HG03095 (cell line): Measurements from ENCODE around the gene ST3GAL3.

Experiments used
- ATAC-seq: cut with Tn5 transposase; IDR thresholded peaks from one replicate; pipeline ENCODE4 v1.9.1; 2021; ENCODE audit warnings: moderate library complexity; ENCODE audit not compliant: unreplicated experiment

Gene ST3GAL3

DNA sequence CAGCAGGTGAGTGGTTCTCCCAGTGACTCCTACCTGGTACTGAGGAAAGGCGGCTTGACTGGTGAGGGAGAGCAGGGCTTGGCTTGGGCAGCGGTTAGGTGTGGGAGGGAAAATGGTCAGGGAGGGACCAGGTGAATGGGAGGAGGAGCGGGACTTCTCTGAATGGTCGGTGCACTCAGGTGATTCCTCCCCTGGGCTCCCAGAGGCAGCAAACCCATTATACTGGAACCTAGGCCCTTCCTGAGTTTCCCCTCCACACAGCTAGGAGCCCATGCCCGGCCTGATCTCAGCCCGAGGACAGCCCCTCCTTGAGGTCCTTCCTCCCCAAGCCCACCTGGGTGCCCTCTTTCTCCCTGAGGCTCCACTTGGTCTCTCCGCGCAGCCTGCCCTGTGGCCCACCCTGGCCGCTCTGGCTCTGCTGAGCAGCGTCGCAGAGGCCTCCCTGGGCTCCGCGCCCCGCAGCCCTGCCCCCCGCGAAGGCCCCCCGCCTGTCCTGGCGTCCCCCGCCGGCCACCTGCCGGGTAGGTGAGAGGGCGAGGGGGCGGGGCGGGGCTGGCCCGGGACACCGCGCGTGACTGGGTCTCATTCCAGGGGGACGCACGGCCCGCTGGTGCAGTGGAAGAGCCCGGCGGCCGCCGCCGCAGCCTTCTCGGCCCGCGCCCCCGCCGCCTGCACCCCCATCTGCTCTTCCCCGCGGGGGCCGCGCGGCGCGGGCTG lies 228.5 kb downstream of the ST3GAL3 start:
- no peak for ATAC-seq

DNA sequence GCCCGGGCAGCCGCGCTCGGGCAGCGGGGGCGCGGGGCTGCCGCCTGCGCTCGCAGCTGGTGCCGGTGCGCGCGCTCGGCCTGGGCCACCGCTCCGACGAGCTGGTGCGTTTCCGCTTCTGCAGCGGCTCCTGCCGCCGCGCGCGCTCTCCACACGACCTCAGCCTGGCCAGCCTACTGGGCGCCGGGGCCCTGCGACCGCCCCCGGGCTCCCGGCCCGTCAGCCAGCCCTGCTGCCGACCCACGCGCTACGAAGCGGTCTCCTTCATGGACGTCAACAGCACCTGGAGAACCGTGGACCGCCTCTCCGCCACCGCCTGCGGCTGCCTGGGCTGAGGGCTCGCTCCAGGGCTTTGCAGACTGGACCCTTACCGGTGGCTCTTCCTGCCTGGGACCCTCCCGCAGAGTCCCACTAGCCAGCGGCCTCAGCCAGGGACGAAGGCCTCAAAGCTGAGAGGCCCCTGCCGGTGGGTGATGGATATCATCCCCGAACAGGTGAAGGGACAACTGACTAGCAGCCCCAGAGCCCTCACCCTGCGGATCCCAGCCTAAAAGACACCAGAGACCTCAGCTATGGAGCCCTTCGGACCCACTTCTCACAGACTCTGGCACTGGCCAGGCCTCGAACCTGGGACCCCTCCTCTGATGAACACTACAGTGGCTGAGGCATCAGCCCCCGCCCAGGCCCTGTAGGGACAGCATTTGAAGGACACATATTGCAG lies 229.3 kb downstream of the ST3GAL3 start:
- ATAC-seq = no peak

DNA sequence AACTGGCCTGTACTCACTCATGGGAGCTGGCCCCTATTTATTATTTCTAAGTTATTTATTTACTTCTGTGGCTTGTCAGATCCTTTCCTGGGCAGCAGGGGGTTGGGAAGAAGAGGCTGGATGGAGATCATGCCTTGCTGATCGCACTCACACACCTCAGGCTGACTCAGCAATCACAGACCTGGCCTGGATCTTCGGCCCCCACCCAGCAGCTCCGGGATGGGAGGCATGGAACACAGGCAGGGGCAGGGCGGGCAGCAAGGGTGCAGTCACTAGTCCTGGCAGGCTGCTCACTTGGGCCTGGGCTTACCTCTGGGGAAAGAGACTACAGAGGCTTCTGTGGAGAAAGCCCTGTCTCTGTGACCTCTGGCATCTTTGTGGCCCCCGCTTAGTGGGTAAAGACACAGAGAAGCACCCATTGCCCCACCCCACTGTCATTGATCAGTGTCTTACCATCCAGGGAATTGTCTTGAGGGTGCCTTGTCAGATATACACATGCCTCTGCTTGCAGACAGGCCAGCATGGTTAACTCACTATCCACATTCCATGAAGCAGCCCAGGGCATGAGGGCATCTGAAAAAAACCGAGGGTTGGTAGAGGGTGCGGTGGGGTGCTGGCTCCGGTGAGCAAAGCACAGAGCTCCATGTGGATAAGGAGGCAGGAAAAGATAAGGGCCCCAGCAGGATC lies 230.0 kb downstream of the ST3GAL3 start:
- ATAC-seq = no peak

DNA sequence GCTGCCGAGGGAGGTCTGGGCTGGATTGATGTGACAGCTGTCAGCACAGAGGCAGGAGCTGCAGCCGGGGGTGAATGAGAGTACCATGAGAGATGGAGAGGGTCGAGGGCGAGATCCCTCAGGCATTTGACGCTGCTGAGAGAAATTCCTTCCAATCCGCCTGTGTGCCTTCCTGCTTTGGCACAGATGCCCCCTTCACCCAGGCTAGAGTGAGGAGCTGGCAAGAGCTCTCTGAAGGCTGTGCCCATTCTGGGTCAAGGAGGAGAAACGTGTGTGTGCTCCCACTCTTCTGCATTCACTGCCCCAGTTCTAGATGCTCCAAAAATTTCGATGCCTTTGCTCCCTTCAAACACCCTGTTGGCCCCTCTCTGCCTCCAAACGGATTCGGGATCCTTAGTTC lies 231.0 kb downstream of the ST3GAL3 start:
- ATAC-seq = no peak

DNA sequence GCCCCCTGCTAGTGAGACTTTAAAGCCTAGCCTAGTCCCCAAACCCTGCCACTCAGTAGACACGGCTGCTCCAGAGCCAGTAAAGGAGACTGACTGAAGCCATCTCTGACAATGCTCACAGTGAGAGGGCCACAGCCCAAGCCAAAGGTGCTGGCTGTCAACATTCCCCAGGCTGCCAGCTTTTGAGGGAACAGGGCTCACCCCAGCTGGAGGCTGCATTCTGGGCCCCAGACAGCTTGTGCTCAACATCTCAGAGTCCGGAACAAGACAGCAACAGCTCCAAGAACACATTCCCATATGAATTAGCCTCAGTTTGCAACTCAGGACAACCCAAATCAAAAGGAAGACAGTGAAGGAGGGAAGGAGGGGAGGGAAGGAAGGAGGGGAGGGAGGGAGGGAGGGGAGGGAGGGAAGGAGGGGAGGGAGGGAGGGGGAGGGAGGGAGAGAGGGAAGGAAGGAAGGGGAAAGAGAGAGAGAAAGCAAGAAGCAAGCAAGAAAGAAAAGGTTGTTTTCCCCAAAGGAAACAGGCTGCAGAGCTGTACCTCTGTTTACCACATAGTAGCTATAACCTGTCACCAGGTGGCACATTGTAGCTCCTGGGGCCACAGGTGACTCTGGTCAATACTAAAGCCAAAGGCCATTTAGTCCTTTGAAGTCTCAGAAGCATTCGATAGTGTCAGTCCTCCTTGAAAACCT lies 231.7 kb downstream of the ST3GAL3 start:
- no peak for ATAC-seq

DNA sequence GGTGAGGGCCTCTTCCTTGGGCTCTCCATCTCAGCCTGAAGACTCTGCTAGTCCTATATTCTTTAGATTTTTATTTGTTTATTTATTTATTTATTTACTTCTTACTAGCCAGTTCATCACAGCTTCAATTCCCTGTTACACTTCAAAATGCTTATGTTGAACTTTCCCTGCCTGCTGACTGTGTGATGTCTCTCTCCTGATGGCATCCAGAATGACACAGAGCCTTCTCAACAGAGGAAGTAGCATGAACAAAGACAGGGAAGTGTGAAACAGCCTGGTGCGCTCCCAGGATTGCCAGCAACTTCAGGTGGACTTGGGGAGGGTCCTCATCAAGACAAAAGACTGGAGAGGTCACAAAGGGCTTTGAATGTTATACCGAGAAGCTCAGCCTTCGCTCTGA lies 235.1 kb downstream of the ST3GAL3 start:
- no peak for ATAC-seq

DNA sequence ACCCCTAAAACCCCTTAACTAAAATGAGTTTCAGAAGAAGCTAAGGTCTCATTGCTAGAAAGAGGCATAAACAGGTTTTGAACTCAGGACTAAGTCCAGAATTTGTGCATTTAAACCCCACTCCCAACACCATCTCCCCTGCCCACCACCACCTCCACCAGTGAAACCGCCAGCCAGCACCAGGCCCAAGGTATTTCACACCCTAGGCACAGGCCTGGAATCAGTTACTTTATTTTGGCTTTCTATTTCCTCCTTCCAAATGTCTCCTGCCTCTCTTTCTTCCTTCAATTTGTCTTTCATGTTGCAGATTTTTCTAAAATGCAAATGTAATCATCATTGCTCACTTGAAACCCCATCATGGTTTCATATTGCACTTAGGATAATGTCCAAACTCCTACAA lies 237.5 kb downstream of the ST3GAL3 start:
- no peak for ATAC-seq

DNA sequence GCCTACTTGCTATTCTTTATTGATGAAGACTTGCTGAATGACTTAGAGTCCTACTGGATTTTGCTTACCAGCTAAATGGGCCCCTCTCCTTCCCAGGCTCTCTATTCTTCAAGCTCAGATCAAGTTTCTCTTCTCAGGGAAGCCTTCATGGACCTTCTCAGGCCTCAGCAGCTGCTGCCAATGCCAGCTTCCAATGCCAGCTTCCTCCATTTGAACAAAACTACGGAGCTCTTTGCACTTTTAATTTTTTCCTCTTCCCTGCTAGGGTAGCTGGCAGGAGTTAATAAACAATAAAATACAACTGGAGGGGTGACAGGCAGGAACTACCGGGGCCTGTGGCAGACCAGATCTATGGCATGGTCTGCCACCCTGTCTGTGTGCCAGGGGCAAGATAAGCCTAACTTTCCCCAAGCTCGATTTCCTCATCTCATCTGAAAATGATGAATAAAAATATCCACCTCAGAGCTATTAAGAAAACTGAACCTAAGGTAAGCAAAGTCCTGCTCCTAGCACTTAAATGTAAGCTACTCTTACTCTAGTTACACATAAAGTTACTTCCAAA lies 238.4 kb downstream of the ST3GAL3 start:
- no peak for ATAC-seq

DNA sequence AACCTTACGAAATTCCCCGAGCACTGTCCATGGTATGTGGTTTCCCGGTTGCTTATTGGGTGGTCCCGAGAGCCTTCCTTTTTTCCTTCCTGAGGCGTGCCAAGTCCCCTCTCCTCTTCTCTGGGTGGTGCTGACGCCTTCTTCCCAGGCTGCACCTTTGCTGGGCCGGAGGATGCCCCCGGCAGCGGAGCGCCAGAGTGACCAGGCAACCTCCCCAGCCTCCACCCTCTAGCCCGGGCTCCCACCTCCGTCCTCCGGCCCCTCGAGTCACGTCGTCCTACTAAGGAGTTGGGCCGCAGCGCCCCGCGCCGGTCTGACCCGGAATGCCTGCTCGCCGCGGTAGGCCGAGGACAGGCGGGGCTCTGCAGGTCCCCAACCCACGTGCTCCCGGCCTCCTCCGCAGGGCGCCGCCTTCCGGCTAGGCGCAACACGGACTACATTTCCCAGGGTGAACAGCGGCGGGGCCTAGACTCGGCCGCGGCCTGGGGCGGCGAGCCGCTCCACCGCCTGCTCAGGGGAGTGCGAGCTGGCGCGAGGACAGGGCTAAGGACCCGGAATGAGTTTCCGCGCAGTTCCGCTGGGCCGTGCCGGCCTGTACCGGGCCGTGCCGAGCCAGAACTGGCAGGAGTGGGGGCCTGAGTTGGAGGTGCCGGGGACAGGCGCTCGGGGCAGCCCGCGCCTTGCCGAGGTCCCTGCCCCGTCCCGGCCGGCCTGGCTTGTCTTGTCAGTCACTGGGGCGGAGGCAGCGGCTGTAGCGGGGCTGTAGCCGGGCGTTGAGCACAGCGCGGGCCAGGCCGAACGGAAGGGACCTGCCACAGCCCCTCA lies 239.1 kb downstream of the ST3GAL3 start, which contains the start of gene IPO13:
IPO13 (plus strand) TSS at position 715 of the 825 bp plus-strand sequence. CDS start 651 bp downstream, outside the sequence.
- ATAC-seq = peak; percentile 94

DNA sequence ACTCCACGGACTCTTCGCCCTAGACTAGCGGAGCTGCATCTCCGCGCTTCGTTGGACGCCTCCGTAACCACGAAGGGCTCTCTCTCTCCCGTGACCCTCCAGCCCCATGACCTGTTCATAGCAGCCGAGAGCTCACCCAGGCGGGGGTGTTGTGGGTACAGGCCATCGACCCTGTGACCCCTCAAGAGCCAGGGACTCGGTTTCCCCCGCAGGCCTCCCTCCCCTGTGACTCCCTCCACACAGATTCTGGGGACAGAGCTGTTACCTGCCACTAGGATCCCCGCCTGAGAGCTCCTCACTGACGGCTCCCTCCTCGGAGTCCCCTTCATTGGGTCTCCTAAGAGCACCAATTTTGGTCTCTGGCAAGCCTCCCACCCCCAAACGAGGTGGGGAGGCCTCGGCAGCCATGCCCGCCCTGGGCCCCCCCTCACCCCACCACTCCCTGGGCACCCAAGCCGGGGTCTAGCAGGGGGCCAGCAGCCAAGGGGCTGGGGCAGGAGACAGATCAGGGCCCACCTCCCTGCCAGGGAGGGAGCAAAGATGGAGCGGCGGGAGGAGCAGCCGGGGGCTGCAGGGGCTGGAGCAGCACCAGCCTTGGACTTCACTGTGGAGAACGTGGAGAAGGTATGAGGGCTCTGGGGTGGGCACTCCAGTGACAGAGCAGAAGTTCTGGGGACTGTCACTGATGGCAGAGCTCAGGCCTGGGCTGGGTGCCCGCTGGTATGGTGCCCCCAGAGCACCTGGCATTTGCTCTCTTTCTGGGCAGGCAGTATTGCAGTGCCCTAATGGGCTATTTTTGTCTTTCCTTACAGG lies 239.9 kb downstream of the ST3GAL3 start:
- no peak for ATAC-seq

DNA sequence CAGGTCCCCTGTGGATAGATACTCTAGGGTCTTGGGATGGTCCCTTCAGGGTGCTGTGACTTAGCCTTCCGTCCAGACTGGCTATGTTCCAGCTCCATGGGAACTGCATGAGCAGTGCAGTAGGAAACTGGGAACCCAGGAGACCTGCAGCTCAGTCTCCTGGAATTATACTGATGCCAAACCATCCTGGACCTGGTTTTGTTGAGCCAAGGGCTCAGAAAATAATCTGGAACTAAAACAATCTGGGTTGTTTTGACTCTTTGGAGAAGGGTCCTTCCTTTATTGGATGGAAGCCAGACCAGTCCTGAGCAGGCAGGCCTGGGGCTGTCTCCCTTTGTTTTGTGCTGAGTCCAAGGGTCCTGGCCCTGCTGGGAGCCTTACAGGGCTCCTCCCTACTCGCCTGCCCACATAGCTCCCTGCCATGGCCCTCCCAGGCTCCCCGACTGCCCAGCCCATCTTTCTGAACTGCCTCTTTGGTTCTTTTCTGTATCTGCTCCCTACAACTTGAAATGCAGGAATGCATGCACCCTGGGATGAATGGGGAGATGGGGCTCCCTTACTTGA lies 240.6 kb downstream of the ST3GAL3 start:
- no peak for ATAC-seq

DNA sequence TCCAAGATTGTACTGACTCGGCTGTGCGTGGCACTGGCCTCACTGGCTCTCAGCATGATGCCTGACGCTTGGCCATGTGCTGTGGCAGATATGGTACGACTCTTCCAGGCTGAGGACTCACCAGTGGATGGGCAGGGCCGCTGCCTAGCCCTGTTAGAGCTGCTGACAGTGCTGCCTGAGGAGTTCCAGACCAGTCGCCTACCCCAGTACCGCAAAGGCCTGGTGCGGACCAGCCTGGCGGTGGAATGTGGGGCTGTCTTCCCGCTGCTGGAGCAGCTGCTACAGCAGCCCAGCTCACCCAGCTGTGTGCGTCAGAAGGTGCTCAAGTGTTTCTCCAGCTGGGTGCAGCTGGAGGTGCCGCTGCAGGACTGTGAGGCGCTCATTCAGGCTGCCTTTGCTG lies 242.3 kb downstream of the ST3GAL3 start:
- no peak for ATAC-seq

DNA sequence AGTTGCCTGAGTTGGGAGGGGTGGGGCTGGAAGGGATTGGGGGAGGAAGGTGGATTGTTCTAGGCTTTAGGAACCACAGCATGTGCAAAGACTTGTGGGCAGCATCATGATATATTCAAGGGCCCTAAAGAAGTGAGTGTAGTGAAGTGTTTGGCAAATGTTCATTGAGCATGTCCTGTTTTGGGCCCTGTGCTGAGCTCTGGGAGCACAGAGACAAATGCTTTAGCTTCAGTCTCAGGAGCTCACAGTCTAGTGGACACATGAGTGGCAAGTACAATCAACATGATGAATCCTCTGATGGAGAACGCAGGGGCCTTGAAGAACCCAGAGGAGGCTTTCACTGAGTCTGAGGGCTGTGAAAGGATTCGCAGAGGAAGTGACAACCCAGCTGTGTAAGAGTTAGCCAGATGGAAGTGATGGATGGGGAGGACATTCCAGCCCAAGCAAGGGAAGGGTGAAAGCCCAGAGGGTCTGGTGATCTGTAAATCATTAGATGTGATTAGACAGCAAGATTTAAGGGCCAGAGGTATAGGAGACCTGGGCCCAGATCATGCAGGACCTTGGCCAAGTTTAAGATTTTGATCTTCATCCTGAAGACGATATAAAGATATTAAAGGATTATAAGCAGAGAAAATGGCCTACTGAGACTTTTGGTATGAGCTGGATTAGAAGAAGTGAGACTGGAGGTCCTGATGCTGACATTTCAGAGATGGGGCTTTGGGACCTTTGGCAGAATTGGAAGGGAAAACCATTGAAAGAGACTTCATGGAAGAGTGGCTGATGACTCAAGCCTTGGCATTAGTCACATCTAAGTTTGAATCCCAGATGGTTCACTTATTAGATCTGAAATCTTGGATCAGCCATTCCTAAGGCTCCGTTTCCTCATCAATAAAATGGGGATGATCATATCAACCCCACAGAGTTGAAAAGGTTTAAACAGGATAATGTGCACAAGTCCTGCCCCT lies 244.0 kb downstream of the ST3GAL3 start:
- ATAC-seq = no peak

DNA sequence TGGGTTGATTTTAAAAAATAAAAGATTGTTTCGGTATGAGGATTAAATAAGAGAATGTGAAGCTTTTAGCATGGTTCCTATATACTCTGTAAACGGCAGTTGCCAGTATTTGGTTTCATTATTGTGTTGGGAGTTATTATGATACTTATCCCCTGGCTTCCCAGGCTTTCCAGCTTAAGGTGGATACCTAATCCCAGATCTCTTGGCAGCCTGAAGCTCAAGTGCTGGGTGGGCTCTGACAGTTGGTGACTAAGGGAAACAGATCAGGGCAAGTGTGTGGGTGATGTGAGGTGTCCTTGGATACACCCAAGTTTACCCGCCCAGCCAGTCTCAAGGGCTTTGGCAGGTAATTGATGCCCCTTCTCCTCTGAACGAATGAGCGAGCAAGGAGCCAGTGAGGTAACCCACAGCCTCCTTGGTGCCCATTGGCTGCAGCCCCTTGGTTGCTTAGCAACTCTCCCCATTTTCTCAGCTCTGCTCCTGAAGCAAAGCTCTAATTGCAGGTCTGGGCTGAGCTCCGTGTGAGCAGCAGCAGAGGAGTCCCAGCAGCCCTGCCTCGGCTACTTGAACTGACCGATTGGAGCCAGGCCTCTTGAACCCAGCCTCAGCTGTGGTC lies 245.5 kb downstream of the ST3GAL3 start:
- no peak for ATAC-seq

DNA sequence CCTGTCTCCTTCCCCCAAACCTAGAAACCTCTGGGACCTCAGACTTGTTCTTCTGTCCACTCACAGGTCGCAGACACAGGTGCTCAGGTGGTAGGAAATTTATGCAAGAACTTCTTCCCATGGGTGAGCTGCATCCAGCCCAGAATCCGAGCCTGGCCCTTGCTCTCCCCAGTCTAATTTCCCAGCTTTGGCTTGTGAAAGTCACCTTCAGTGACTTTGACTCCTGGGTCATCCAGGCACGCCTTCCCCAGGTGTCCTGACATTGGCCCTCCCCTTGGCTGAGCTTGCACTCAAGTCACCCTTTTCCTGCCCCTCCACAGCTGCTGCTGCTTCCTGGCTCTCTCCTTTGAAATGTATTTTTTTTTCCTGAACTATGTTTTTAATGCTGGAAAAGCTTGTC lies 246.0 kb downstream of the ST3GAL3 start:
- no peak for ATAC-seq

DNA sequence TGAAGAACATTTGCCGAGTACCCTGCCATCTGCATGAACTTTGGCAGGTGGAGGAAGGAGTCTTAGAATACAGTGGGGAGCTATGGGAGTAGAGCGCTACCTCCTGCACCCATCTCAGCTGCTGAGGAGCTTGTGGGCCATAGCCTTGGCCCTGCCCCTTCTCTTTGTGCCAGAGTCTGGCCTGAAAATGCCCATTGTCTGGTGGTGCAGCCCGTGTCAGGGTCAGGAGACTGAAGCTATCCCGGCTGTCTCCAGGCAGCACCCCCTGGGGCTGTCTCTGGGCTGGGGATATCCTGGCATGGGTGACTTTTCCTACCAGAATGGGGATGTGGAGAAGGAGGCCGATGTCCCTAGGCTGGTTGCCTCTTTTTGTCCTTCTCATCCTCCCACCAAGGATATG lies 246.7 kb downstream of the ST3GAL3 start:
- ATAC-seq = no peak

DNA sequence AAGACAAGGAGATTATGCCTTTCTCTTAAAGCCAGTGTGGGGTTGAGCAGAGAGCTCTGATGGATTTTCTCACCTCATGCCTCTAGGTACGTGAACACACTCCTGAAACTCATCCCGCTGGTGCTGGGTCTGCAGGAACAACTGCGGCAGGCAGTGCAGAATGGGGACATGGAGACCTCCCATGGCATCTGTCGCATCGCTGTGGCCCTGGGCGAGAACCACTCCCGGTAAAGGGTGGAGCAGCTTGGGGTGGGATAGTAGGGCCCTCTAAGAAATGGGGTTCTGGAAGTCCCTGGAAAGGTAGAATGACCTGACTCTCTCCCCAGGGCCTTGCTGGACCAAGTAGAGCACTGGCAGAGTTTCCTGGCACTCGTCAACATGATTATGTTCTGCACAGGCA lies 248.9 kb downstream of the ST3GAL3 start:
- no peak for ATAC-seq
